RKO (cell line): ENCODE measurements around the gene KRT74.
A peak's percentile ranks its signal among the peaks of the same experiment; 100 is the strongest.

Experiments
- DNase-seq: peaks from one replicate; pipeline ENCODE4 v3.0.0-alpha.2; 2016; ENCODE audit warnings: low spot score

KRT74 gene

DNA sequence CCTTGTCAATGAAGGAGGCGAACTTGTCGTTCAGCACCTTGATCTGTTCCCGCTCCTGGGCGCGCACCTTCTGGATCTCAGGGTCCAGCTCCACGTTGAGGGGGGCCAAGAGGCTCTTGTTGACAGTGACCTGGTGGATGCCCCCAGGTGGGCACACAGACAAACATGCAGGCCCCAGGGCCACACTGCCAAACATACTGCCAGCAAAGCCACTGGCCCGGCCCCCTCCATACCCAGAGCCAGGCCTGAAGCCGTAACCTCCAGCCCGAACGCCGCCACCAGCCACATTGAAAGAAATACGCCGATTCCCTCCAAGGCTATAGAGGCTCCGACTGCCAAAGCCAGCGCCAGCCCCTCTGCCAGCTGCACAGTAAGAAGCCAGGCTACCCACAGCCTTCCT is 337 bp downstream of the KRT74 start:
- no peak for DNase-seq

DNA sequence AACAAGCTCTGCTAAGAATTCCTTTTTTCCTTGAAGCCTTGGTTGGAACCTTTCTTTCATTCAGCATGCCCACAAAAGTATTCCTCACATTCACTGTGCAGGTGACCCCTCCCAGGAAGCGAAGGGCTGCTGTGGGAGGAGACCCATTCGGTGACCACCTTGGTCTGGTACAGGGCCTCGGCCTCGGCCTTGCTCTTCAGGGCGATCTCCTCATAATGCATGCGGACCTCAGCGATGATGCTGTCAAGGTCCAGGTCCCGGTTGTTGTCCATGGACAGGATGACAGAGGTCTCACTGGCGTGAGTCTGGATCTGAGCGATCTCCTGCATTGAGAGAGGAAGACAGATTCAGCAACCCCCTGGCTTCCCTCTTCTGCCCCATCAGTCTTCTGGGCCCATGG is 3.1 kb downstream of the KRT74 start:
- no peak for DNase-seq

DNA sequence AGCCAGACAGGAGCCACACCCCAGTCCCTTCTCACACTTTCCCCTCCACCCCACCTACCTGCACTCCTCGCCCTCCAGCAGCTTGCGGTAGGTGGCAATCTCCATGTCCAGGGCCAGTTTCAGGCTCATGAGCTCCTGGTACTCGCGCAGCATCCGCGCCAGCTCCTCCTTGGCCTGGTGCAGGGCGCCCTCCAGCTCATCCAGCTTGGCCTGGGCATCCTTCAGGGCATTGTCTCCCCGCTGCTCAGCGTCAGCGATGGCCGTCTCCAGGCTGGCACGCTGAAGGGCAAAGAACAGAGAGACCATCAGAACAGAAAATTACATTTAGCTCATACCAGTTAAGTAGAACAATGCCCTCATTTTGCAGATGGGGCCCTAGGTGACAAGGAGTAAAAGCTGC is 5.5 kb downstream of the KRT74 start:
- no peak for DNase-seq

DNA sequence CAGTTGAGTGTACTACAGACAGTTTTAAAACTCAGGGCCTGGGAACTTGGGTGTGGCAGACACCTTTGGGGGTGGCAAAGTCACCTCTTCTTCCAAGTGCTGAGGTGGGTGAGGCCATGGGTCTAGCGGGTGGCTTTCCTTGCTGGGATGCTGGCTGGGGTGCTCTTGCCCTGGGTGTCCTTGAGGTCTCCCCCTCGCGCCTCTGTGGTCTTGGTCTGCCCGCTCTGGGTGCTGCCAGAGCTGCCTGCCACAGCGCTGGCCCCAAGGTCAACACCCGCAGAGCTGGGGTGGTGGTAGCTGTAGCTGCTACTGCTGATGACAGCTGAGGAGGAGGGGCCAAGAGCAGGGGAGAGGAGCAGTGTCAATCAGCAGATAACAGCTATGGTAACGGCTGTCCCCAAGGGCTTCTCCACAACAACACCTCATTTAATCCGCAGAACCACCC is 6.8 kb downstream of the KRT74 start:
- no peak for DNase-seq

DNA sequence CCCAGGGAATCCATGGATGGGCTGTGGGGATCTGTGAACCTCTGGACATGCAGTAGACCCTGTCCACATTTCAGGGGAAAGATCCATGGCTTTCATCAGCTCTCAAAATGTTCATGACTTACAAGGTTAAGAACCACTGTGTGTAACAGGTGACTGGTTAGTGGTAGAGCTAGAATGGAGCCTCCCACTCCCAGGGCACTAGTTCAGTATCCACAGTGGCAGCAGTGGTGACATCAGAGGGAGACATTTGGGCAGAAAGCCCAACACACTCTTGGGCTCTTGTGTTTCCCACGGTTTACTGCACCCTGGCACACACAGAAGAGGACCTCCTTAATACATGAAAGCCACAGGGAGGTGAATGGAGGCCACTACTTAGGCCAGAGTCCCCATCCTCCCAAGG is 9.1 kb downstream of the KRT74 start:
- no peak for DNase-seq

DNA sequence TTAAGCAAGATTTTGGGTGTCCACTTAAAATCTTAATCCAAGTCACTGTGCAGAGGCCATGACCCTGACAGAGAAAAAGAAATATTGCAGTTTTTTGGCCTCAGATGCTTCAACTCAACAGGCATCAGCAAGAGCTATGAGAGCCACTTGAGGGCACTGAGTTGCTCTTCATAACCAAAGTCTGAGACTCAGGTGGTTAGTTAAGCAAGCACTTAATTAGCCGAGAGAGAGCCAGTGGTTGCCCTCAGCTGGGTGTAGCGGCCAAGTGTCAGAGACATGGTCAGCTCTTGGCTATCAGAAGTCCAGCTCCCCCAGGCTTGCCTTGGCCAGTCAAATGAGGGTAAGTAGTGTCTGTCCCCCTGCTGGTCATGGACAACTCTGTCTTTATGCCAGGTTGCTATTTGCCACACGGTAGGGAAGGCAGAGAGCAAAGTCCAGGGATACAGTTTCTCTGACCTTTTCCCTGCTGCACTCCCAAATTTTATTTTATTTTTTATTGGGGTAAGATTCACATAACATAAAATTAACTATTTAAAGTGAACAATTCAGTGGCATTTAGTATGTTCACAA is 11.7 kb downstream of the KRT74 start:
- peak; percentile 8 for DNase-seq

DNA sequence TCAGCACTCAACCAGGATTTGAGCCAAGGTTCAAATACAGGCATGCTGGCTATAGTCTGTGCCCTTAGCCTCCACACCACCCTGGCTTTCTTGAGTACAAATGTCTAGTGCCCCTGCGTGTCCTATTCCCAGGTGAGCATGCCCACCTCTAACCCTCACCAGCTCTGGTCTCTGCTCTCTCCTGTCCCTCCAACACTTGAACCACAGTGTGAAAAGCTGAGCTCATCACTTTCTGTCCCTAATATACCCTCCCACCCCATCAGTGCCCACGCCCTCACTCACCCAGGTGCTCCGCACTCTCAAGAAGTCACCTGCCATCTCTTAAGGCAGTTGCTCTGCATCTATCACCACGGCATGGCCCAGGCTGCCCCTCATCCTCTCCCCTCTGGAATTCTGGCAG is 13.7 kb downstream of the KRT74 start:
- no peak for DNase-seq

DNA sequence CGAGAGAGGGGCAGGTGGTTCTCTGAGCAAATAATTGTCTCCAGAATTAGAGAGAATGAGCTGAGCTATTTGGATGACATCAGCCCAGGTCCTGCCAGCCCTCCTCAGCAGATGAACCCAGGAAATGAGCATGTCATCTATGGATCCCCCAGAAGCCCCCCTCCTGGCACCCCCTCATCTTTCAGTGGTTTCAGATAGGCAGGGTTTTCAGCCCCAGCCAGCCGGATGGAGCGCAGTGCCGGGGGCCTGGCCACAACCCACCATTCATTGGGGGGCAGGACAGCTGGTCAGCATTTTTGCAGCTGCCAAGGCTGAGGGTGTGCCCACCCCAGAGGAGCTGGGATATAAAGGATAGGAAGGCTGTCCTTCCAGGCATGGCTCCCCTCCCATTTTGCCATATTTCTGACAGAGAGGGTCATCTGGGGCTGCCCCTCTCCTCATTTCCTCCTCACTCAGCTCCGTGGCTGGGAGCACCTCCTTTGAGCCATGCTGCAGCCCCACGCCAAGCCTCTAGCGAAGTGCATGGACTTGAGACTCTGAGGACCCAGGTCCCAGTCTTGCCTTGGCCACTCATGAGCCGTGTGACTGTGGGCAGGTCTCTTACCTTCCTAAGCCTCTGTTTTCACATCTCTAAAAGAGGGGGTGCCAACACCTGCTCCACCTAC is 14.7 kb downstream of the KRT74 start:
- DNase-seq: no peak

DNA sequence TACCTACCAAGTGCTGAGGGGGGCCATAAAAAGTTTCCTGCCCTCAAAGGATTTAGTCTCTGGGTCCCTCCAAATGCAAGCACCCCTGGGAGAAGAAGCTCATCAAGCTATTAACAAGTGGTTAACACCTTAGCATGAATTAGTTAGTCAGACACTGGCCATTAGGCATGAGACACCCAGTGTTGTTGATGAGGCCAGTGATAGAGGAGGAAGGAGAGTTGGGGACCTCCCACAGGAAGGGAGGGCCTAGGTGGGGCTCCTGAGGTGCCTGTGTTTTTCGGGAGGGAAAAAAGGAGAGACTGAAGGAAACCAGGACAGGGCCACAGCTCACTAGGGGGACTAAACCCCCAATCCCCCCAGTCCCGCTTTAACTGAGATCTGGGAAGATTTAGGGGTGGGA is 16.2 kb downstream of the KRT74 start:
- no peak for DNase-seq

DNA sequence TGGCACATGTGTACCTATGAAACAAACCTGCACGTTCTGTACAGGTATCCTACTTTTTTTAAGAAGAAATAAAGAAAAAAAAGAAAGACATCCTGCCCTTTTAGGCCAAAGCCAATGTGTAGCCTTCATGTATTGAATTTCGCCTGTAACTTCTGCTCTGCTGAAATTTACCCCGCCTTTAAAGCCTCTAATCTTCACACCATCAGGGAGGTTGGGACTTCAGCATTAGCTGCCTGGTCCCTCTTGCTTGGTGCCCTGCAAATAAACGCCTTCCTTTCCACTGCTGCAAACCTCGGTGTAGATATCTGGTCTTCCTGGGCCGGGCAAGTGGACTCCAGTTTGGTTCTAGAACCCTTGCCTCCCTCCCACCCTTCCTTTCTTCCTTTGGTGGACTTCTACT is 18.1 kb downstream of the KRT74 start:
- DNase-seq: no peak

DNA sequence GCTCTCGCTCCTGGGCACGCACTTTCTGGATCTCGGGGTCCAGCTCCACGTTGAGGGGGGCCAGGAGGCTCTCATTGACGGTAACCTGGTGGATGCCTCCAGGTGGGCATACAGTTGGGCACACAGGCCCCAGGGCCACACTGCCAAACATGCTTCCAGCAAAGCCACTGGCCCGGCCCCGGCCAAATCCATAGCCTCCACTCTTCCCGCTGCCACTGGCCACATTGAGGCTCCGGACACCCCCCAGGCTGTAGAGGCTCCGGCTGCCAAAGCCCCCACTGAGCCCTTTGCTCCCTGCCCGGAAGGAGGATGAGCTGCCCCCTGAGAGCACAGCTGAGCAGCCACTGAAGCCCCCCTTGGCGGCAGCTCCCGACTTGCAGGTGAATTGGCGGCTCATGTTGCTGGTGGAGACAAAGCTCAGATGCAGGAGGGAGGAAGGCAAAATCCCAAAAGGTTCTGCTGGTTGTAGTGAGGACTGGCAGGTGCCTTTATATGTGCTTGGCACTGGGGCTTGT is 20.9 kb downstream of the KRT74 start, which contains the start of gene KRT71:
Gene KRT71 (minus strand): TSS at position 465 of the 515 bp plus-strand sequence. CDS start 68 bp downstream, at position 397.
- DNase-seq: no peak

DNA sequence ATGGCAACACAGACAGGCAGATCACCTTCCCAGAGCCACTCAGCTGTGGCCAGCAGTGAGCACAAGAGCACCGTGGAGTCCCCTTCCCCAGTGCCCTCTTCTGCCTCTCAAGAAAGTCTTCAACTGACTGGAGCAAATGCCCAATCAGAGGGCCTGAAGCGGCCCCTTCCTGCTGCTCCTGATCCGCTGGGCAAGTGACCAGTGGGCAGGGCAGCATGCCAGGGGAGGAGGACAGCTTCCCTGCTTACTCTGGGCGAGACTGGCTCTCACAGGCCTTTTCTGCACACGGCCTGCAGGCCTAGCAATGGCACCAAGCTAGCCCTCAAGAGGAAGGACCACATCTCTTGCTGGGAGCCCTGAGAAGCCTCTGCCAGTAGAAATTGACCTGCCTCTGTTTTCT is 21.6 kb downstream of the KRT74 start:
- DNase-seq: no peak

DNA sequence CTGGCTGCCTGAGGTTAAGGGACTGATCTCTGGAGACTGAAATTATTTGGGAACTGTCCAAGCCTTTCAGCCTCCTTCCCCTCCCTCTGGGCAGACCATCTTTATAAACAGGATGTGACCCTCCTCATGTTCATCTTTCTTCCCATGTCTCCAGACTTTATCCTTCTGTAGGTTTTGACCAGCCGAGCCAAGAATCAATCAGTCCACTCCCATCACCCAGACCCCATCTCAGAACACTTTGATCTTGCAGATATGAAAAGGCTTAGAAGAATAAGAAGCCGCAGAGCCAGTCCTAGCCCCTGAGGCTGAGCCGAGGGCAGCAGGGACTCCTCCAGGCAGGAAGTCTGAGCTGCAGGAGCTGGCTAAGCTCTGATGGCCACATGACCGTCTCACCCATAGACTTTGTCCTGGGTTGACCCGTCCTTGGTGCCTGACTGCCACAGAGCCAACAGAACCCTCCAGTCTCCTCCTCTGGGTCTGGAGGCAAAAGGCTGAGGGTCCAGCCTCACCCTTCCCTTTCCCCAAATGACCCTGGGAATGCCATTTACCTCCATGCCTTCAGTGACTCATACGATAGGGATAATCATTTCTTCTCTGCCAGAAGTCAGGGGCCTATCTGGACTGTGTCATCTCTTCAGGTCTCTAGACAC is 22.3 kb downstream of the KRT74 start:
- DNase-seq: no peak

DNA sequence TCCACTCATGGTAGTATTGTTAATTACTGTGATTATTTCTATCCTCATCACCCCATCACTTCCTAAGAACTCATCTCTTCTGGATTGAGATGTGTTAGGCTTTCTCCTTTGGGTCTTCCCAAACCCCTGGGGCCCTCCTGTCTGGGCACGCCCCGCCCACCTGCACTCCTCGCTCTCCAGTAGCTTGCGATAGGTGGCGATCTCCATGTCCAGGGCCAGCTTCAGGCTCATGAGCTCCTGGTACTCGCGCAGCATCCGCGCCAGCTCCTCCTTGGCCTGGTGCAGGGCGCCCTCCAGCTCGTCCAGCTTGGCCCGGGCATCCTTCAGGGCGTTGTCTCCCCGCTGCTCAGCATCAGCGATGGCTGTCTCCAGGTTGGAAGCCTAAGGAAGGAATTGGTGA is 27.5 kb downstream of the KRT74 start:
- DNase-seq: no peak

DNA sequence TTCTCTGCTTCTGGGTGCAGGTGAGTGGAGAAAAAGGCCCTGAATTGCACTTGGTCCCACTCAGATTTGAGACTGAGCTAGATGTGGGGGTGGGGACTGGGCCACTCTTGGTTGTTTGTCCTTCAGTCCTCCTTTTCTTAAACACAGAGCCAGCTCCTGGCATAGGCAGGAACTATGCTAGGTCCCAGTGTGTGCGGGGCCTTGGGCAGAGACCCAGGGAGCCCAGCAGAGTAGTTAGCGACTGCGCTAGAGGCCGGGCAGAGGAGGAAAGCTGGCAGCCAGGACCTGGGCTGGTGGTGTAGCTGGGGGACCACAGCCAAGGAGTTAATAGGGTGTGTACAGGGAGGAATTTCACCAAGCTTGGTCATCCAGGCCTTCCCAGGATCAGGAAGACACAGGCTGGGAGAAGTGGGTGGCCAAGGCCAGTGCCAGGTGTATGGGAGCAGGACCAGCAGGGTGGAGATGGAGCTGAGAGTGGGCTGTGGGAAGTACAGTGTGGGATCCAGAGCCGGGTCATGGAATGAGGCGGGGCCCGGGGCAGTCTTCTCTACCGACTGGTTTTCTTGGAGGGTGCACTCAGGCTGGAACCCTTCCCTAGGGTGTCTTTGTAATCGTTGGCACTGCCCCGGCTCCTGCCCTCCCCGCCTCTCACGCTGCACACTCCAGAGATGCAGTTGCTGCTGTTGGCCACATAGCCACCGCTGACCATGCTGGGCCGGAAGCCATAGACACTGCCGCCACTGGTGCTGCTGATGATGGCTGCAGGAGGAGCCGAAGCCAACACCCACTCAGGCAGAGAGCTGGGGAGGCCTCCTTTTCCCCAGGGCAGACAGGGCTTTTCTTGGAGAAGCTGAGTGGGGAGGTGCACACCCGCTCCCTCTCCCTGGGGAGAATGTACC is 29.4 kb downstream of the KRT74 start:
- no peak for DNase-seq

DNA sequence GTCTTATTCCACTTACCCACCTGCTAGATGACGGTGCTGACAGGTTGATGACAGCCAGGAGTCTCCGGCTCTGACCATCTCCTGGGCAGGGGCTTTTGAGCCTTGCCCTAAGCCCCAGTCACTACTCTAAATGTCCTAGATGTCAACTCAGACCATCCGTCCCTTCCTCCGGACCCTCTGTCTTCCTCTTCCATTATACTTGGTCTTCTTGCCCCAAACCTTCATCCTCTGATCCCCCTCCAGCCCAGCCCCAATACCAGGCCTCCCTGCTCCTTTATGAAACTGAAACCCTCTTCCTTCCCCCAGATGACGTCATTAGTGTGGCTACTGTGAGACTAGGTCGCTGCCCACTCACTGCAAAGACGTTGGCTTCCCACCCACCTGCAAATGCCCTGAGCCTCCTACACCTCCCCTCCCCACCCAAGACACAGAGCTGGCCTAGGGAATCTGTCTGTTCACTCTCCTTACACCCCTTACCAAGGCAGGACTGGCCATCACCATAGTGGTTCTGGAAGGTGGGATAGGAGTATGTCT is 30.8 kb downstream of the KRT74 start:
- DNase-seq: no peak

DNA sequence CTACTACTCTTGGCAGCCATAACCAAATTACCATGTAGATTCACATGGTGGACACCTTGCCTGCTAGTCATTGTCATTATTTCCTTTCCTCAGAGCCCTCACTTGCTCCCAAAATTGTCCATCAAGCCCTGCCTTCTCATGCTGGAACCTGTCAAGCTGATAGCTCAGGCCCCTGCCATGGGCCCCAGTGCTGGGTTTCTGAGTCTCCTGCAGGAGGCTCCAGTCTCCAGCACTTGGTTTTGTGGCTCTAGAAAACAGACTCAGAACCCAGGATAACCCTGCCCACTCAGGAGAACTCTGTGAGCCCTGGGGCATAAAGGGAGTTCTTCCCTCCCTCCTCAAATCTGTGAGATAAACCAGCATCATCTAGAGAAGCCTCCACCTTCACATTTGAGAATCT is 31.5 kb downstream of the KRT74 start:
- DNase-seq: no peak

DNA sequence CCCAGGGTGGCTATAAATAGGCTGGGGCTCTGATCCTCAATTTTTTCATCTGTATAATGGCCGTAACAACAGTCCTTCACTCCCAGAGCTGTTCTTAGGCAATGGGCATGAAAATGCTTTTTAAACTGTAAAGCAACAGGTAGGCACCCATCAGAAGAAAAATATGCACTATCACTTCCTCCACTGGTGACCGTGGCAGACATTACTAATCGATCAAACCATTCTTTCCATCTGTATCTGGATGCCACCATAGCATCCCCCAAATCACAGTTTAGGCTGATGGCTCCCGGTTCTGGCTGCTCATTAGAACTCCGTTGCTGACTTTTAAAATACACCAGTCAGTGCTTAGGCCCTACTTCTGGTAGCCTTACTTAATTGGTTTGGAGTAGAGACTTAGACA is 31.9 kb downstream of the KRT74 start:
- DNase-seq: no peak

DNA sequence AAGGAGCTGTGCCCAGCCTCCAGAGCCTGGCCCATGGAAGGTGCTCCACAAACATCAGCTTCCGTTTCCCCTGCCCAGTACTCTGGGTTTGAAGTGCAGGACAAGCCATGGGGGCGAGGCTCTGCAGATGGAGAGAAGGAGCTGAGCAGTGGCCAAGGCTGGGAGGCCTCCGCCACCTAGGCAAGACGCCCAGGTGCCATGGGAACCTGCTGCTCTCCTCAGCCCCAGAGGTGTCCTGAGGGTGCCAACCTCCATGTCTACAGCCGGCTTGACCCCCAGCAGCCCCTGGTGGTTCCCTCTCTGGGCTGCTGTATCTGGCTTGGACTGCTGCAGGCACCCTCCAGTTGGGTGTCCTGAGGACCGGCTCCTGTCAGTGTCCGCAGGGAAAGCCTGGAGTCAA is 33.1 kb downstream of the KRT74 start:
- DNase-seq: no peak

DNA sequence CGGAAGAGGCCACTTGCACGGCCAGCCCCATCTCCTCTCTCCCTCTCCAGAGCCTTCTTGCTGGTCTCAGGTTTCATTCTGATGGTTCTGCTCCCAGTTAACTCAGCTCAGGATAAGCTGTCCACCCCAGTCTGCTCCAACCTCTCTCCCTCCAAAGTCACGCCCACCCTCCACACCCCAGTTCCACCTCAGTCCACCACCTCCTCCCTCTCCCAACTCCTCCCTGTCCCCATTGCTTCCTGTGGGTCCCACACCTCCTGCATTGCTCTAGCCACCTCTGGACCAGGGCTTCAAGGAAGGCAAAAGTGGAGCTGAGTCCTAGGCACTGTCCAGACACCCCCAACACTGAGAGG is 33.8 kb downstream of the KRT74 start:
- DNase-seq: no peak

DNA sequence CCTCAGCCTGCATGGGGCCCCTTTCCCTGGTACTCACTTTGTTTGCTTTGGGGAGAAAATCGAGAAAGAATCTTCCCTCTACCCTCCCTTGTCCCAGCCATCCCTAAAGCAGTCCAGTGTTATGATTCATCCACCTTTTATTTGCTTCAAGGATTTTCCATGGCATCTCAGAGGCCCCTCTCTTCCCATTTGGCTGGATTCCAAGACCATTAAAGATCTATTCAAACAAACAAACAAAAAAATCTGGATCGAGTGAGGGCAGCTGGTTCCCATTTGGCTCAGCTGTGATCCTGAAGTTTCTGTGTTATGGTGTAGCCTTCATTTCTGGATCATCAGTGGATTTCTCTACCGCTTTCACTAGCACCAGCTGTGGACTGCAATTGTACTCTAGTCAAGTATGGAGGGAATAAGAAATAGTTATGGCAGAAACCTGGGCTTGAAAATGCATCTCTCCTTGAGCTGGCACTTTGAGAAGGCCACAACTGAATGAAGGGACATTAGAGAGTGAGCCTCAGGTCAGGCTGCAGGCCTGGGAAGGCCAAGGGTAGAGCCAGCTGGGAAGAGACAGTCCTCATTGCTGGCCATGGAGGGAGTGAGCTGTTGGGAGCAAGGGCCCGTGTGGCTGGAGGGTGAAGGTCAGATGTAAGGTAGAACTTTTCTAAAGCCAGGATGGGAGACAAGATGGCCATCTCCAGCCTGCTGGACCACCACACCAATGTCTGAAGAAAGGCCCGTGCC is 34.4 kb downstream of the KRT74 start:
- DNase-seq: no peak

DNA sequence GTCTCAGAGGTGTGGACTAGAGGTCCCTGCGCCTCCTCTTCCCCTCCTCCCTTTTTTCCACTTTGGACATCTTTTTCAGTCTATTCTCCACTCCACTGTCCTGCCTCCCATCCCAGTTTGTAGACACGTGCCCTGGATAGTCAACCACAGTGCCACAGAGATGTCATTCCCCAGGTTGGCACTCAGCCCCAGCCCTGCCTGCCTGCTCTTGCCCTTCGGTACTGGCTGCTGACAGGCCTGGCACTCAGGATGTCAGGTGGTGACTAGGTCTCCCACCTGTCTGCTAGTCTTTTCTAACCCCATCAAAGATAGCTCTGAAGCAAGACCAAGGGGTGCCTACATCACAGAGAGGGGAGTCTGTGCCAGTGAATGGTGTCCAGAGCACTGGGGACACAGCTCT is 36.5 kb downstream of the KRT74 start:
- DNase-seq: no peak
